Small intestine (tissue), 7 donors: Measurements from ENCODE around the gene FAM83C. TPM values are rescaled to one million over a fixed set of nuclear protein-coding genes. Genes with fewer than 3 reads are reported as not detected.

ENCODE experiments used
- DNase-seq, 2 donors: peaks; one replicate each; pipeline versions ENCODE4 v3.0.0 to v3.0.0-alpha.2; 2013
- FAIRE-seq: peaks from 2 replicates; lab custom pipeline; 2012; peaks lifted over from hg19 to GRCh38; lab: Jason Lieb, UNC
- H3K27ac ChIP-seq, 3 donors: one replicate each; pipeline ENCODE4 v1.5.1; 2013; ENCODE audit warnings: low read length in 2 of 3, mild to moderate bottlenecking in 2 of 3, control low read depth in 1 of 3, inconsistent platforms in 1 of 3, low read depth in 1 of 3, moderate library complexity in 1 of 3
- H3K27me3 ChIP-seq, 3 donors: one replicate each; pipeline ENCODE4 v1.6.1; 2013; ENCODE audit warnings: low read length in 3 of 3, inconsistent platforms in 1 of 3; ENCODE audit not compliant: control insufficient read depth in 3 of 3, insufficient read depth in 3 of 3
- H3K36me3 ChIP-seq, 3 donors: one replicate each; pipeline ENCODE4 v1.6.1; 2013; ENCODE audit warnings: low read length in 3 of 3, inconsistent platforms in 1 of 3, low read depth in 1 of 3, mild to moderate bottlenecking in 1 of 3, moderate library complexity in 1 of 3; ENCODE audit not compliant: control insufficient read depth in 3 of 3, insufficient read depth in 2 of 3
- H3K4me1 ChIP-seq, 3 donors: one replicate each; pipeline ENCODE4 v1.6.1; 2013; ENCODE audit warnings: low read length in 2 of 3, inconsistent platforms in 1 of 3, low read depth in 1 of 3, mild to moderate bottlenecking in 1 of 3, moderate library complexity in 1 of 3; ENCODE audit not compliant: control insufficient read depth in 3 of 3, insufficient read depth in 2 of 3
- H3K4me3 ChIP-seq, 3 donors: one replicate each; pipeline ENCODE4 v1.5.1; 2013; ENCODE audit warnings: low read length in 3 of 3, control low read depth in 1 of 3, inconsistent platforms in 1 of 3, low read depth in 1 of 3, mild to moderate bottlenecking in 1 of 3, moderate library complexity in 1 of 3
- H3K9me3 ChIP-seq, 2 donors: one replicate each; pipeline ENCODE4 v1.6.1; 2013; ENCODE audit warnings: low read depth in 1 of 2, low read length in 1 of 2; ENCODE audit not compliant: control insufficient read depth in 2 of 2, insufficient read depth in 1 of 2
- WGBS, 3 donors: extraction: QIAGEN DNeasy Blood & Tissue Kit; methylation state at CpG; one replicate each; pipeline ENCODE4 v1.1.7; 2013; 5-methylcytosine and 5-hydroxymethylcytosine counted together
- polyA plus RNA-seq, 4 donors: library from polyadenylated mRNA; stranded (reverse) in 3 of 4; unstranded in 1 of 4; fragments of 200-250 nt in 3 of 4; fragments of 120-200 nt in 1 of 4; gene quantifications; one replicate each; pipeline versions ENCODE4 v1.2.1 to v1.2.3, GENCODE V29; 2013
- donor health status: healthy with polysubstance abuse.
- donor health status: control.
- donor health status: control.
- donor health status: Bipolar disorder and iron deficiency.
- donor health status: healthy.

The FAM83C gene
- polyA plus RNA-seq, 4 donors = 0.04 to 0.27 TPM; not detected in 2

DNA sequence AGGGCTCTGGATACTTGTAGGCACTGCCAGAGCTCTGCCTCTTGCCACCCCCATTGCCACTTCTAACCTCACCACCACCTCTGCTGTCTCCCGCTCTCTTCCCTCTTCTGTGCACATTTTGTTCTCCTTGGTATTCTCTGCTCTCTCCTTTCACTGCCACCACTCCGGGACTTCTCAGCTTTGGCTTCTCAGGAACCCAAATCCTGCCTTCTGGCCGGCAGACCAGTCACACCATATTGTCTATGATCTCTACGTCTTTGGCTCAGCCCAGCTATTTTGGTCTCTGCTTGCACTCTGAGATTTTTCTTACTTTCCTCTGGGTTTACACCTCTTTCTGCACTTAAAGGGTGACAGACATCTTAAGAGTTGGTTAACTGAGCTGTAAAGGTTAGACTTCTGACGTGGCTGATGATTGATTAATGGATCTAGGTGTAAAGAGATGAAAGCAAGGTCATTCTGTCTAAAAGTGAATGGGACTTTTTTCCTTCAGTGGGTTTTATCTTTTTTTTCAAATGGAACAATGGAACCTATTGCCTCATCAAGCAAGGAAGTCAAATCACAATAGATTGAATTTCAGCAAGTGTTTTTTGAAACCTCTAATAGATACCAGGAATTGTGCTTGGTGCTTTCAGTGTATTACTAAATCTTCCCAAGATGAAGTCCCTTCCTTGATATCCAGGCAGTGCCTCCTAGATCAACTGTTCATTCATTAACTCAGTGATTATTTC lies 52.0 kb downstream of the FAM83C start:
- no peaks in the 10 kb centered on the region for H3K27me3 ChIP-seq
- H3K4me1 ChIP-seq = no peaks in the 10 kb centered on the region
- 71 to 79% (median 78%) methylated on average over 5 of the region's 5 CpGs for WGBS, 3 donors
- H3K36me3 ChIP-seq = peaks cover 0 to 5% (median 0%) of the 10 kb centered on the region in 3 donors
- peaks cover 0 to 4% of the 10 kb centered on the region in 2 donors for H3K9me3 ChIP-seq
- DNase-seq (no peak), FAIRE-seq (no peak)
- H3K27ac ChIP-seq = no peak overlapping the region
- H3K4me3 ChIP-seq = no peak overlapping the region

DNA sequence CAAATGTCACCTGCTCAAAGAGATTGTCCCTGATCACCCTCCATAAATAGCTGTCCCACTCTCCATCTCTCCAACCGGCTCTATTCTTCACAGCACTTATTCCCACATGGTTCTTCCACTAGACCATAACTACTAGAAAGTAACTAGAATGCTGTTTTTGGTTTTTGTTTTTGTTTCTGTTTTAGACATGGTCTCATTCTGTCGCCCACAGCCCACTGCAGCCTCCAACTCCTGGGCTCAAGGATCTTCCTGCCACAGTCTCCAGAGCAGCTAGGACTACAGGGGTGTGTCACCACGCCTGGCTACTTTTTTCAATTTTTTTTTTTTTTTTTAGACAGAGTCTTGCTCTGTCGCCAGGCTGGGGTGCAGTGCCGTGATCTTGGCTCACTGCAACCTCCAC lies 53.5 kb downstream of the FAM83C start:
- Histone ChIP-seq H3K27me3 (no peaks in the 10 kb centered on the region), H3K4me3 (no peak overlapping the region), H3K36me3 (peaks cover 0 to 8% (median 0%) of the 10 kb centered on the region in 3 donors), H3K27ac (no peak overlapping the region), H3K4me1 (no peaks in the 10 kb centered on the region), H3K9me3 (peaks cover 0 to 4% of the 10 kb centered on the region in 2 donors)
- 74 to 90% (median 77%) methylated on average over 5 of the region's 5 CpGs for WGBS, 3 donors
- DNase-seq = no peak
- FAIRE-seq = no peak

DNA sequence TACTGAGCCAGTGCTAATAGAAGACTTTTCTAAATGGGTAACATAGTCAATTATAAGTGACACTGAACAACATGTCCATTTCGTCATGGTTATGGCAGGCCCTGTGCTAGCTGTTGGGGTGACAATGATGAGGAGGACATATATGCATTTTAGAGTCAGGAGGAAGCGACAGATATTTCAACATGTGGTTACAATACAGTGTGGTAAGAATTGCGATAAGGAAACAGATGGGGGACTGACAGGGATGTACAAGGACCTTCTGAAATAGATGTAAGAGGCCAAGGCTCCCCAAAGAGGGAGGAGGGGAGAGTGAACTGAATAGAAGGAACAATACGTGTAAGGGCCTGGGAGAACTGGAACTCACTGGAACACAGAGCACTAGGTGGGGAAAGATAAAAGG lies 54.1 kb downstream of the FAM83C start:
- H3K27me3 ChIP-seq = no peaks in the 10 kb centered on the region
- H3K27ac ChIP-seq = no peak overlapping the region
- 82 to 90% (median 86%) methylated on average over 4 of the region's 4 CpGs for WGBS, 3 donors
- no peak overlapping the region for H3K4me3 ChIP-seq
- DNase-seq = no peak
- no peak for FAIRE-seq
- peaks cover 0 to 8% (median 0%) of the 10 kb centered on the region in 3 donors for H3K36me3 ChIP-seq
- H3K4me1 ChIP-seq = no peaks in the 10 kb centered on the region
- H3K9me3 ChIP-seq = peaks cover 0 to 4% of the 10 kb centered on the region in 2 donors

DNA sequence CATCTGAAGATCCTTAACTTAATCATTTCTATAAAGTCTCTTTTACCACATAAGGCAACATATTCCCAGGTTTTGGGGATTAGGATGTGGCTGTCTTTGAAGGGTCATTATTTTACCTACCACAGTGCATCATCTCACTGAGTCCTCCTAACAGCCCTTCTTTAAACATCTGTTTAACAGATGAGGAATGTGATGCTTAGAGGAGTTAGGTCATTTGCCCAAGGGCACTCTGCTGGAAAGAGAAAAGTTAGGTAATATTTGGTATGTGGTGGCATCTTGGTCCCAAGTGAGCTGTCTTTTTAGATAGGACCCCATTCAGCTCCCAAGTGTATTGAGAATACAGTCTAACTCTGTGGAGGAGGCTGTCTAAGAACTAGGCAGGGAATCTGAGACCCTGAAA lies 54.7 kb downstream of the FAM83C start:
- Histone ChIP-seq H3K9me3 (peaks cover 0 to 4% of the 10 kb centered on the region in 2 donors), H3K4me3 (no peak overlapping the region), H3K36me3 (peaks cover 0 to 8% (median 0%) of the 10 kb centered on the region in 3 donors), H3K27ac (no peak overlapping the region), H3K27me3 (no peaks in the 10 kb centered on the region), H3K4me1 (no peaks in the 10 kb centered on the region)
- FAIRE-seq (no peak), DNase-seq (no peak)

DNA sequence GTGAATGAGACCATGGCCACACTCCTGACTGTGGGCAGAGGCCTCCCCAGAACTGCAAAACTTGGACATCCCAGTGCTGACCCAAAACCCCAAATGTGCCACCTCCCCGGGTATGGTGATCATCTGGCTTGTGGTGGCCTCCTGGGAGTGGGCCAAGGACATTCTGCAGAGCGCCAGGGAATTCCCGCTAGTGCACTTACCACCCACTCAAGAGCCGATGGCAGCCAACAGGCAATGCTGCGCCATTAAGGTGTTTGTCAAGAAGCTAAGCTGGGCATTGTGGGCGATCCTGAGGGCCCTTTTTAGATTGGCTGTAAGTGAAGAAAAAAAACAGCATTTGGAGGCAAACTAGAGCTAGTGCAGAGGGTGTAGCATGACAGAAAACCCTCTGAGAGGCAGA lies 56.3 kb downstream of the FAM83C start:
- FAIRE-seq (no peak), DNase-seq (no peak)
- Histone ChIP-seq H3K27me3 (no peaks in the 10 kb centered on the region), H3K4me3 (no peak overlapping the region), H3K36me3 (peaks cover 0 to 8% (median 0%) of the 10 kb centered on the region in 3 donors), H3K4me1 (no peaks in the 10 kb centered on the region), H3K9me3 (peaks cover 0 to 4% of the 10 kb centered on the region in 2 donors), H3K27ac (no peak overlapping the region)
- 92 to 100% (median 95%) methylated on average over 6 of the region's 6 CpGs for WGBS, 3 donors

Other genes starting within 250 kb of the FAM83C start
- 10 to 100 TPM; 32.4 to 52.7 (median 42.2) TPM for gene TRPC4AP, start 199.6 kb downstream of the FAM83C start, polyA plus RNA-seq
- gene EDEM2, start 145.1 kb downstream of the FAM83C start, polyA plus RNA-seq = 10 to 100 TPM; 17.0 to 26.2 (median 21.0) TPM
- 10 to 100 TPM in 3 of 4 donors, 1 to 10 TPM in 1; 8.3 to 32.1 (median 18.6) TPM for gene PROCR, start 120.4 kb downstream of the FAM83C start, polyA plus RNA-seq
- 1 to 10 TPM in 1 of 4 donors, under 1 TPM in 3; 0.54 to 1.3 (median 0.73) TPM for gene MMP24, start 65.7 kb downstream of the FAM83C start, polyA plus RNA-seq
- gene MMP24OS, start 14.3 kb downstream of the FAM83C start, polyA plus RNA-seq = 10 to 100 TPM; 28.4 to 88.8 (median 56.3) TPM
- 100 to 1,000 TPM; 186 to 394 (median 284) TPM for gene EIF6, start 7.7 kb downstream of the FAM83C start, polyA plus RNA-seq
- 10 to 100 TPM; 19.7 to 35.9 (median 29.5) TPM for gene UQCC1, start 119.5 kb upstream of the FAM83C start, polyA plus RNA-seq
- gene GDF5, start 145.8 kb upstream of the FAM83C start, polyA plus RNA-seq = under 1 TPM in 2 of 4 donors, not detected in 2; 0.01 to 0.07 TPM
- 10 to 100 TPM in 2 of 4 donors, 1 to 10 TPM in 2; 3.0 to 31.7 (median 8.8) TPM for gene CEP250, start 163.2 kb upstream of the FAM83C start, polyA plus RNA-seq
- gene C20orf173, start 237.2 kb upstream of the FAM83C start, polyA plus RNA-seq = not detected
- gene ERGIC3, start 249.7 kb upstream of the FAM83C start, polyA plus RNA-seq = 100 to 1,000 TPM; 198 to 270 (median 225) TPM